Endothelial cell of umbilical vein (primary cell): Measurements from ENCODE around the gene NRCAM. TPM values are rescaled to one million over a fixed set of nuclear protein-coding genes. Genes with fewer than 3 reads are reported as not detected.

Experiments used
- BruUV-seq: library from RNA; stranded (reverse); fragments of 400-500 nt; replicated peaks from 2 replicates; lab custom pipeline; 2021; lab: Mats Ljungman, UMichigan
- CTCF ChIA-PET: fragments of 300-600, 350-600 bp; sonication (Branson Sonifier 250); formaldehyde crosslinking; loops from one replicate; lab custom pipeline; 2021; ENCODE audit warnings: antibody characterized with exemption, inconsistent platforms; lab: Charles Lee
- POLR2A ChIA-PET: fragments of 300-600, 350-600 bp; sonication (Branson Sonifier 250); formaldehyde crosslinking; loops from one replicate; lab custom pipeline; 2021; ENCODE audit warnings: antibody characterized with exemption, inconsistent platforms; lab: Charles Lee
- DNase-seq: peaks from one replicate; pipeline ENCODE4 v3.0.0-alpha.2; 2011; ENCODE audit warnings: low read depth, low spot score
- FAIRE-seq: peaks from 2 replicates; lab custom pipeline; 2011; peaks lifted over from hg19 to GRCh38; lab: Jason Lieb, UNC
- H2AFZ ChIP-seq: 2 replicates; pipeline ENCODE4 v1.6.0; 2012; ENCODE audit warnings: low read depth, low read length, control low read depth, inconsistent platforms
- H3K27ac ChIP-seq: 2 replicates; pipeline ENCODE4 v1.5.1; 2011; ENCODE audit warnings: low read depth, mild to moderate bottlenecking, control low read depth, low read length, moderate library complexity; ENCODE audit not compliant: insufficient read depth
- H3K27me3 ChIP-seq, 2 experiments: 2 replicates each; pipeline versions ENCODE4 v1.6.0 to v1.6.1; 2011; ENCODE audit warnings: low read length in 2 of 2, mixed read lengths in 1 of 2; ENCODE audit not compliant: control insufficient read depth in 2 of 2, insufficient read depth in 2 of 2
- H3K36me3 ChIP-seq, 2 experiments: 2 replicates in 1 of 2; 3 replicates in 1 of 2; pipeline ENCODE4 v1.5.1; 2011; ENCODE audit warnings: low read length in 2 of 2, mild to moderate bottlenecking in 1 of 2, moderate library complexity in 1 of 2; ENCODE audit not compliant: control insufficient read depth in 2 of 2, insufficient read depth in 2 of 2; ENCODE audit errors: extremely low read depth in 1 of 2
- H3K4me1 ChIP-seq: 3 replicates; pipeline ENCODE4 v1.5.1; 2011; ENCODE audit warnings: mild to moderate bottlenecking, low read length; ENCODE audit not compliant: control insufficient read depth, insufficient read depth; ENCODE audit errors: extremely low read depth
- H3K4me2 ChIP-seq: 2 replicates; pipeline ENCODE4 v1.6.1; 2011; ENCODE audit warnings: low read length, control low read depth, mixed read lengths; ENCODE audit not compliant: insufficient read depth
- H3K4me3 ChIP-seq, 3 experiments: fragments of 200-600 bp in 1 of 3; sonication (generic), shearing (Covaris generic) in 1 of 3; replicated peaks in 1 of 3; 2 replicates each; pipeline ENCODE4 v1.5.1; 2011 to 2016; ENCODE audit warnings: control low read depth in 3 of 3, low read length in 3 of 3, mild to moderate bottlenecking in 2 of 3, inconsistent platforms in 1 of 3, low read depth in 1 of 3, moderate library complexity in 1 of 3; ENCODE audit not compliant: insufficient read depth in 1 of 3
- H3K79me2 ChIP-seq: 2 replicates; pipeline ENCODE4 v1.6.0; 2012; ENCODE audit warnings: low read length, inconsistent platforms; ENCODE audit not compliant: control insufficient read depth, insufficient read depth
- H3K9ac ChIP-seq: replicated peaks from 2 replicates; pipeline ENCODE3; 2011; ENCODE audit warnings: low read length, control low read depth; ENCODE audit not compliant: insufficient read depth; ENCODE audit errors: extremely low read depth
- H3K9me1 ChIP-seq: replicated peaks from 3 replicates; pipeline ENCODE4 v1.6.0; 2011; ENCODE audit warnings: mild to moderate bottlenecking, low read length; ENCODE audit not compliant: control insufficient read depth, insufficient read depth; ENCODE audit errors: extremely low read depth
- H3K9me3 ChIP-seq: replicated peaks from 2 replicates; pipeline ENCODE4 v1.5.1; 2012; ENCODE audit warnings: low read length, inconsistent platforms; ENCODE audit not compliant: control insufficient read depth, insufficient read depth
- H4K20me1 ChIP-seq: replicated peaks from 2 replicates; pipeline ENCODE3; 2011; ENCODE audit warnings: mild to moderate bottlenecking, low read length; ENCODE audit not compliant: control insufficient read depth, insufficient read depth; ENCODE audit errors: extremely low read depth
- EZH2 ChIP-seq: IDR thresholded peaks from 2 replicates; pipeline ENCODE4 v1.6.1; 2012; ENCODE audit warnings: borderline replicate concordance, low read depth, mild to moderate bottlenecking, moderate library complexity, low read length, inconsistent platforms; ENCODE audit not compliant: severe bottlenecking
- FOS ChIP-seq: IDR thresholded peaks from 2 replicates; pipeline ENCODE4 v1.6.1; 2011; ENCODE audit warnings: mild to moderate bottlenecking, low read length, moderate library complexity, borderline replicate concordance; ENCODE audit not compliant: insufficient read depth
- GATA2 ChIP-seq: IDR thresholded peaks from 2 replicates; pipeline ENCODE4 v1.7.0; 2011; ENCODE audit warnings: low read depth, mild to moderate bottlenecking, moderate library complexity, mixed read lengths, low read length; ENCODE audit not compliant: insufficient read length, insufficient read depth
- JUN ChIP-seq: IDR thresholded peaks from 2 replicates; pipeline ENCODE4 v1.6.1; 2011; ENCODE audit warnings: borderline replicate concordance, low read depth; ENCODE audit not compliant: insufficient read length, insufficient read depth
- MYC ChIP-seq: IDR thresholded peaks from one replicate; pipeline ENCODE4 v1.6.1; 2011; ENCODE audit warnings: mild to moderate bottlenecking, low read depth, low read length
- POLR2A ChIP-seq: IDR thresholded peaks from 2 replicates; pipeline ENCODE4 v1.6.1; 2012; ENCODE audit warnings: low read depth, mild to moderate bottlenecking, control low read depth, low read length
- POLR2AphosphoS5 ChIP-seq: IDR thresholded peaks from 2 replicates; pipeline ENCODE4 v1.6.1; 2012; ENCODE audit warnings: low read depth, mild to moderate bottlenecking, control low read depth, low read length, moderate library complexity; ENCODE audit not compliant: insufficient read depth
- dilution Hi-C: fragments of 300-500 bp; cut with MboI; formaldehyde crosslinking; loops from one replicate; pipeline ENCODE4 v1.15.0; 2019; ENCODE audit warnings: low sequenced_read_pairs; ENCODE audit not compliant: extremely low pct_ligation_motif_present
- intact Hi-C: fragments of 100-400 bp; cut with micrococcal nuclease; formaldehyde crosslinking; loops from one replicate; pipeline ENCODE4 v1.10.0; 2022
- polyA plus RNA-seq, 4 experiments: library from polyadenylated mRNA; depleted of rRNA in 3 of 4; stranded (reverse) in 3 of 4; unstranded in 1 of 4; fragments of >200 nt; gene quantifications; 2 replicates each; pipeline versions ENCODE4 v1.2.1 to v1.2.3, GENCODE V29; 2011 to 2012; ENCODE audit warnings: missing spikeins in 1 of 4
- total RNA-seq: library from RNA; stranded (reverse); gene quantifications from 2 replicates; pipeline ENCODE4 v1.2.3, GENCODE V29; 2021
- TF ChIP-seq, protein P1 (sequence below), 2 donors: IDR thresholded peaks; 1 replicate in 1 of 2; 2 replicates in 1 of 2; pipeline ENCODE4 v1.5.1; 2011; ENCODE audit warnings: low read length in 2 of 2, mild to moderate bottlenecking in 2 of 2, moderate library complexity in 2 of 2, control low read depth in 1 of 2, inconsistent platforms in 1 of 2, low read depth in 1 of 2; ENCODE audit not compliant: insufficient read depth in 1 of 2; ENCODE audit errors: extremely low read depth in 1 of 2
- TF ChIP-seq, protein P2 (sequence below): IDR thresholded peaks from 2 replicates; pipeline ENCODE4 v1.6.1; 2011; ENCODE audit not compliant: insufficient read depth, insufficient read length

The NRCAM gene
- total and polyA plus RNA-seq, 2 donors (not counting 3 experiments of a cell fraction or from before 2014, with no cell fraction given): 26.0 to 47.6 TPM

DNA sequence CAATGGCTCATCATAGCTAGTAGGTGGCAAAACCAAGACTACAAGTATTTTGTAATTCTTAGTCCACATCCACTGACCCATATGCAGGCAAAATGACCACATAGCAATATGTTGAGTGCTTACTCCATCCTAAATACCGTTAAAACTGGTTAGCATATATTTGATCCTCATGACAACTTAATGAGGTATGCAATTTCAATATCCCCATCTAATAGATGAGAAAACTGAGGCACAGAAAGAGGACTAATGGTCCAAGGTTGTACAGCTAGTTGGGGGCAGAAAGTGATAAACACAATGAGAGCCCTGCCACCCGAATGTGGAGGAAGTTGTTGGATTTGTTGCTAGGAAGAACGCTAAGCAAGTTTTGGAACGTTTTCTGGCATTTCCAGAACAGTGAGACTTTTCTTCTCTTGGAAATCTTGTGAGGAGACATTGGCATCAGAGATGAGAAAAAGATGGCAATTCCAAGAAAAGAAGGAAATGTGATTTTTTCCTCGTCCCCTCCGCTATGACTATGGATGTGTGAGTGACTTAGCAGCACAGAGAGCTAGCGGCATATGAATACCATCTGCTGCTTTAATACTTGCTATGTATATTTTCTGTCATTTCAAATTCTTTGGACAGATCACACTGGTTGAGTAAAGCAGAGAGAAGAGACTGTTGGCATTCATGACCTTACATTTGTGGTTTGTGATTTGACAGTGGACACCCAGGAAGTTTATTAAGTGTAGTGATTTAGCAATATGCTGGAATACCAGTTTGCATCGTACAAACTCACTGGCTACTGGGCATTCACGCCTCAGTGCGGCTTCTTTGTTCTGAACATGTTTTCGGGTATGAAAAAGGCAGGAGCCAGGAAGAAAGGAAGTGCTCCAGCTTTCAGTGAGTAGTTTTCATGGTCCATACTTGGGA is 51.5 kb downstream of the NRCAM start:
- DNase-seq (no peak), FAIRE-seq (no peak)
- H3K27me3 ChIP-seq: no peaks in the 10 kb centered on the region
- H3K9me1 ChIP-seq: no peaks in the 10 kb centered on the region
- H3K27ac ChIP-seq: no peak overlapping the region
- no peak overlapping the region for H3K4me2 ChIP-seq
- H2AFZ ChIP-seq: no peak overlapping the region
- no peak overlapping the region for H3K9ac ChIP-seq
- no peaks in the 10 kb centered on the region for H3K9me3 ChIP-seq
- peaks cover 14% of the 10 kb centered on the region for H3K4me1 ChIP-seq
- H3K79me2 ChIP-seq: peaks cover 61% of the 10 kb centered on the region
- TF ChIP-seq POLR2A: no peak
- TF ChIP-seq, protein P1, sequence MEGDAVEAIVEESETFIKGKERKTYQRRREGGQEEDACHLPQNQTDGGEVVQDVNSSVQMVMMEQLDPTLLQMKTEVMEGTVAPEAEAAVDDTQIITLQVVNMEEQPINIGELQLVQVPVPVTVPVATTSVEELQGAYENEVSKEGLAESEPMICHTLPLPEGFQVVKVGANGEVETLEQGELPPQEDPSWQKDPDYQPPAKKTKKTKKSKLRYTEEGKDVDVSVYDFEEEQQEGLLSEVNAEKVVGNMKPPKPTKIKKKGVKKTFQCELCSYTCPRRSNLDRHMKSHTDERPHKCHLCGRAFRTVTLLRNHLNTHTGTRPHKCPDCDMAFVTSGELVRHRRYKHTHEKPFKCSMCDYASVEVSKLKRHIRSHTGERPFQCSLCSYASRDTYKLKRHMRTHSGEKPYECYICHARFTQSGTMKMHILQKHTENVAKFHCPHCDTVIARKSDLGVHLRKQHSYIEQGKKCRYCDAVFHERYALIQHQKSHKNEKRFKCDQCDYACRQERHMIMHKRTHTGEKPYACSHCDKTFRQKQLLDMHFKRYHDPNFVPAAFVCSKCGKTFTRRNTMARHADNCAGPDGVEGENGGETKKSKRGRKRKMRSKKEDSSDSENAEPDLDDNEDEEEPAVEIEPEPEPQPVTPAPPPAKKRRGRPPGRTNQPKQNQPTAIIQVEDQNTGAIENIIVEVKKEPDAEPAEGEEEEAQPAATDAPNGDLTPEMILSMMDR (IDR thresholded peaks at IDR 0.05; ENCODE audit: extremely low read depth in 1 of 2, insufficient read depth in 1 of 2, low read depth in 1 of 2, low read length in 2 of 2): no peak
- TF ChIP-seq JUN: no peak
- TF ChIP-seq, protein P2, sequence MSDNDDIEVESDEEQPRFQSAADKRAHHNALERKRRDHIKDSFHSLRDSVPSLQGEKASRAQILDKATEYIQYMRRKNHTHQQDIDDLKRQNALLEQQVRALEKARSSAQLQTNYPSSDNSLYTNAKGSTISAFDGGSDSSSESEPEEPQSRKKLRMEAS: no peak
- no peak for TF ChIP-seq POLR2AphosphoS5
- TF ChIP-seq EZH2: no peak
- no peak for TF ChIP-seq GATA2
- TF ChIP-seq MYC: no peak
- TF ChIP-seq FOS: no peak
- BruUV-seq: no TSS peak
- no peaks in the 10 kb centered on the region for H4K20me1 ChIP-seq
- intact Hi-C loops: no loop called here
- ChIA-PET CTCF (no interaction called here), POLR2A (no interaction called here)
- no peaks in the 10 kb centered on the region for H3K36me3 ChIP-seq
- no peak overlapping the region for H3K4me3 ChIP-seq
- dilution Hi-C loops: no loop called here
